Pancreas (tissue), 10 donors: ENCODE measurements around the gene SLC4A11. TPM values are rescaled to one million over a fixed set of nuclear protein-coding genes. Genes with fewer than 3 reads are reported as not detected.

ENCODE experiments used
- ATAC-seq, 4 donors: fragments of 200-7000 bp; cut with Tn5 transposase; one replicate each; pipeline versions ENCODE4 v1.8.0 to v1.9.1; 2020; ENCODE audit warnings: mild to moderate bottlenecking in 4 of 4, moderate library complexity in 4 of 4
- DNase-seq, 6 donors: peaks; one replicate each; pipeline ENCODE4 v3.0.0-alpha.2; 2020
- FAIRE-seq: peaks from 2 replicates; lab custom pipeline; 2012; peaks lifted over from hg19 to GRCh38; lab: Jason Lieb, UNC
- H3K27ac ChIP-seq, 4 donors: fragments of 200-600 bp; sonication (generic); 1 replicate in 3 of 4; 2 replicates in 1 of 4; pipeline versions ENCODE4 v1.5.0 to v1.8.0; 2020
- H3K27me3 ChIP-seq, 4 donors: fragments of 200-600 bp; one replicate each; pipeline ENCODE4 v1.8.0; 2021
- H3K36me3 ChIP-seq, 3 donors: fragments of 200-600 bp; sonication (generic) in 1 of 3; one replicate each; pipeline versions ENCODE4 v1.5.0 to v1.8.0; 2020 to 2021
- H3K4me1 ChIP-seq, 3 donors: fragments of 200-600 bp; one replicate each; pipeline ENCODE4 v1.8.0; 2021
- H3K4me3 ChIP-seq, 4 donors: fragments of 200-600 bp; sonication (generic) in 2 of 4; one replicate each; pipeline versions ENCODE4 v1.5.0 to v1.8.0; 2020 to 2021
- H3K9me3 ChIP-seq, 4 donors: fragments of 200-600 bp; one replicate each; pipeline ENCODE4 v1.8.0; 2021
- WGBS, 2 donors: extraction: QIAGEN DNeasy Blood & Tissue Kit; methylation state at CpG; one replicate each; pipeline ENCODE4 v1.1.7; 2013; 5-methylcytosine and 5-hydroxymethylcytosine counted together
- intact Hi-C, 3 donors: fragments of 100-400 bp; cut with DNase I; formaldehyde crosslinking; loops; one replicate each; pipeline versions ENCODE4 v1.11.1 to v1.14.2; 2022
- polyA plus RNA-seq, 2 donors: library from polyadenylated mRNA; stranded (reverse); fragments of 200-250 nt; gene quantifications; one replicate each; pipeline ENCODE4 v1.2.3, GENCODE V29; 2013
- total RNA-seq, 6 donors: library from RNA; stranded (reverse); fragmentation: NEBNext Ultra II Directional in 4 of 6; extraction: Animal tissue kit (Norgen Biotek cat#: 25700) in 4 of 6; gene quantifications; one replicate each; pipeline versions ENCODE4 v1.2.1 to v1.2.4, GENCODE V29; 2021 to 2023
- TF ChIP-seq, protein P1 (sequence below), 4 donors: fragments of 200-600 bp; sonication (generic) in 3 of 4; IDR thresholded peaks; one replicate each; pipeline versions ENCODE4 v1.5.0 to v1.8.0; 2021; ENCODE audit warnings: antibody characterized with exemption in 4 of 4
- donor health status: healthy with polysubstance abuse.
- donor health status: DM: no; HTN: no; CAD: no; lungs with moderate emphysema.
- donor health status: DM: no; HTN: no; CAD: no.
- donor health status: control.
- donor health status: control.
- donor health status: Bipolar disorder and iron deficiency.
- donor health status: DM: yes; HTN: yes; CAD: no.
- donor health status: DM: no; HTN: no; CAD: no.
- donor health status: DM: no; HTN: no; CAD: no.
- donor health status: DM: yes; HTN: yes; CAD: no.

Gene SLC4A11
- total and polyA plus RNA-seq, 8 donors, result 0.14 to 1.1 (median 0.58) TPM

DNA sequence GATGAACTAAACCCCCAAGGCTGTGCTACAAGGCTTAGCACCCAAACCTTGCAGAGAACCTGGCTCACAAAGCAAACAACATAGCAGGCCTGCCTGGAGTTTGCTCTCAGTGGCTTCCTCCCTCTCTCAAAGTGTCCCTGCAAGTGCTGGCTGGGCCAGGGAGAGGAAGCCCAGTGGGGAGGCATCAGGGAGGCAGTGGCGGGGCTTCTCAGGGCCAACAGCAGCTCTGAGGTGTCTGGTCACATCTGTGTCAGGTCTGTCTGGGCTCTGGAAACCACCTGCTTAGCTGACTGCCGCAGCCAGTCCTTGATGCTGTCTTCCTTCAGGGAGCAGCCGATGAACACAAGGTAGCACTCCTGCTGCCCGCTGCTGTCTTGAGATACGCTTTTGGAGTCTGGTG lies 16.7 kb upstream of the SLC4A11 start:
- H3K27me3 ChIP-seq, result no peaks in the 10 kb centered on the region
- H3K4me1 ChIP-seq, result no peaks in the 10 kb centered on the region
- H3K36me3 ChIP-seq, result peaks cover 0 to 13% (median 4%) of the 10 kb centered on the region in 3 donors
- no peak overlapping the region for H3K4me3 ChIP-seq
- 93% methylated on average over 5 of the region's 5 CpGs for WGBS, 2 donors
- FAIRE-seq (no peak), ATAC-seq (no peak), DNase-seq (no peak)
- no peaks in the 10 kb centered on the region for H3K9me3 ChIP-seq
- H3K27ac ChIP-seq, result no peak overlapping the region
- intact Hi-C loops, result no loop called here
- TF ChIP-seq, protein P1, sequence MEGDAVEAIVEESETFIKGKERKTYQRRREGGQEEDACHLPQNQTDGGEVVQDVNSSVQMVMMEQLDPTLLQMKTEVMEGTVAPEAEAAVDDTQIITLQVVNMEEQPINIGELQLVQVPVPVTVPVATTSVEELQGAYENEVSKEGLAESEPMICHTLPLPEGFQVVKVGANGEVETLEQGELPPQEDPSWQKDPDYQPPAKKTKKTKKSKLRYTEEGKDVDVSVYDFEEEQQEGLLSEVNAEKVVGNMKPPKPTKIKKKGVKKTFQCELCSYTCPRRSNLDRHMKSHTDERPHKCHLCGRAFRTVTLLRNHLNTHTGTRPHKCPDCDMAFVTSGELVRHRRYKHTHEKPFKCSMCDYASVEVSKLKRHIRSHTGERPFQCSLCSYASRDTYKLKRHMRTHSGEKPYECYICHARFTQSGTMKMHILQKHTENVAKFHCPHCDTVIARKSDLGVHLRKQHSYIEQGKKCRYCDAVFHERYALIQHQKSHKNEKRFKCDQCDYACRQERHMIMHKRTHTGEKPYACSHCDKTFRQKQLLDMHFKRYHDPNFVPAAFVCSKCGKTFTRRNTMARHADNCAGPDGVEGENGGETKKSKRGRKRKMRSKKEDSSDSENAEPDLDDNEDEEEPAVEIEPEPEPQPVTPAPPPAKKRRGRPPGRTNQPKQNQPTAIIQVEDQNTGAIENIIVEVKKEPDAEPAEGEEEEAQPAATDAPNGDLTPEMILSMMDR (IDR thresholded peaks at IDR 0.05), result no peak

DNA sequence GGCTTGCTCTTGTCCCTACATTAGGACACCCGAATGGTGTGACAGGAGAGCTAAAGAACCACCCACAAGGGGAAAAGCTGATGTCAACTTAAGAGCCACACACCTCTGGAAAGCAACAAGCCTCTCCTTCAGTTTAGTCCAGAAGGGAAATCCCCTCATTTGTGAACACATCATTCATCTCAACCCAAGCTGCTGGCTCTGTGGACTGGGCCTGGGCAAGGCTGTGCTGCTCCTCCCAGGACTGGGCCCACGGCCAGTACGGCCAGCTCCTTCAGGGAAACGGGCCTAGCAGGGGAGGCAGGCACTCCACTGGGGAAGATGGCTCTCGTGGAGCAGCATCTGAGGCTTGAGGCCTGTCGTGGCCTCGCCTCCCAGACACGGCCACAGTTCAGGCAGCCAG lies 12.8 kb upstream of the SLC4A11 start:
- H3K27me3 ChIP-seq, result no peaks in the 10 kb centered on the region
- ATAC-seq (peak in 3 of 4 donors; percentile 23 to 65 (median 40)), DNase-seq (no peak), FAIRE-seq (no peak)
- intact Hi-C loops, result no loop called here
- H3K4me3 ChIP-seq, result no peak overlapping the region
- no peaks in the 10 kb centered on the region for H3K9me3 ChIP-seq
- peaks cover 0 to 13% (median 4%) of the 10 kb centered on the region in 3 donors for H3K36me3 ChIP-seq
- H3K4me1 ChIP-seq, result no peaks in the 10 kb centered on the region
- TF ChIP-seq, protein P1 (IDR thresholded peaks at IDR 0.05), result no peak
- no peak overlapping the region for H3K27ac ChIP-seq
- WGBS, 2 donors, result 64 to 72% methylated on average over 8 of the region's 8 CpGs

DNA sequence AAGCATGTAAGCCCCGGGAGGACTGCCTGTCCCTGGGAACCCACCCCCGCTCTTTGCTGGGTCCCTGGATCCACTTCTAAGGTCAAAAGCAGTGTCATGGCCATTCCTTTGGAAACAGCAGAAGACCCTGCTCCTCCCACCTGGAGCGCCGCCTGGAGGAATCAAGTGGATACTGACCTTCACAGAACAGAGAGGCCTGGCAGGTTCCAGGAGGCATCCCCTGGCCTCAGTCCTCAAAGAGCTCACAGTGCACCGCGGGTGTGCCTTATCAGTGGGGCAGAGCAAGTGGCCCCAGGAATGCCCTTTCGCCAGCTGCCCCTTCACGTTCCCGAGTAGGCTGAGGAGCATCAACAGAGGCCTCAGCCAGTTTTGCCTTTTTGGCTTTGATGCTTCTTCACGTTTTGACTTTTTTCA lies 11.1 kb upstream of the SLC4A11 start:
- TF ChIP-seq, protein P1 (IDR thresholded peaks at IDR 0.05), result no peak
- no peak overlapping the region for H3K4me3 ChIP-seq
- H3K9me3 ChIP-seq, result no peaks in the 10 kb centered on the region
- DNase-seq (no peak), FAIRE-seq (no peak), ATAC-seq (peak in 1 of 4 donors; percentile 38)
- H3K27me3 ChIP-seq, result no peaks in the 10 kb centered on the region
- H3K4me1 ChIP-seq, result no peaks in the 10 kb centered on the region
- intact Hi-C loops, result no loop called here
- H3K27ac ChIP-seq, result no peak overlapping the region
- H3K36me3 ChIP-seq, result peaks cover 0 to 2% (median 0%) of the 10 kb centered on the region in 3 donors
- WGBS, 2 donors, result 51 to 56% methylated on average over 10 of the region's 10 CpGs

DNA sequence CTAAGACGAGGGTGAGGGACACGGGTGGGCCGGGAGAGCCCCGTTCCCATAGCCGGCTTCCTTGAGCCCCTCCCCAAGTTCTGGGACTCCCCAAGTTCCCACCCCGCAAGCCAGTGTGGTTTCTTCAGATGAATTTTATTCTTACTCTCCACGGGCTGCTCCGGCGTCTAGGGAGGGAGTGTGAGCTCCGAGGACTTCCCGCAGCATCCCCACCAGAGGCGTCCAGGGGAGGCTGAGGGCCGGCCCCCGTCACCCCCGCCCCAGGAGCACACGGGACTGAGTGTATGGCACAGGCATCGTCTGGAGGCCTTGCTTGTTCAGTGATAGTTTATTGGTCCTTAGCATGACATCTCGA lies 10.0 kb upstream of the SLC4A11 start:
- Histone ChIP-seq H3K27ac (no peak overlapping the region), H3K9me3 (no peaks in the 10 kb centered on the region), H3K27me3 (no peaks in the 10 kb centered on the region), H3K4me1 (no peaks in the 10 kb centered on the region), H3K4me3 (no peak overlapping the region), H3K36me3 (no peaks in the 10 kb centered on the region)
- no peak for FAIRE-seq
- no peak for DNase-seq
- TF ChIP-seq, protein P1 (IDR thresholded peaks at IDR 0.05), result no peak
- intact Hi-C loops, result no loop called here
- WGBS, 2 donors, result 33 to 42% methylated on average over 18 of the region's 18 CpGs
- ATAC-seq, result peak in 3 of 4 donors; percentile 11 to 14 (median 14)

DNA sequence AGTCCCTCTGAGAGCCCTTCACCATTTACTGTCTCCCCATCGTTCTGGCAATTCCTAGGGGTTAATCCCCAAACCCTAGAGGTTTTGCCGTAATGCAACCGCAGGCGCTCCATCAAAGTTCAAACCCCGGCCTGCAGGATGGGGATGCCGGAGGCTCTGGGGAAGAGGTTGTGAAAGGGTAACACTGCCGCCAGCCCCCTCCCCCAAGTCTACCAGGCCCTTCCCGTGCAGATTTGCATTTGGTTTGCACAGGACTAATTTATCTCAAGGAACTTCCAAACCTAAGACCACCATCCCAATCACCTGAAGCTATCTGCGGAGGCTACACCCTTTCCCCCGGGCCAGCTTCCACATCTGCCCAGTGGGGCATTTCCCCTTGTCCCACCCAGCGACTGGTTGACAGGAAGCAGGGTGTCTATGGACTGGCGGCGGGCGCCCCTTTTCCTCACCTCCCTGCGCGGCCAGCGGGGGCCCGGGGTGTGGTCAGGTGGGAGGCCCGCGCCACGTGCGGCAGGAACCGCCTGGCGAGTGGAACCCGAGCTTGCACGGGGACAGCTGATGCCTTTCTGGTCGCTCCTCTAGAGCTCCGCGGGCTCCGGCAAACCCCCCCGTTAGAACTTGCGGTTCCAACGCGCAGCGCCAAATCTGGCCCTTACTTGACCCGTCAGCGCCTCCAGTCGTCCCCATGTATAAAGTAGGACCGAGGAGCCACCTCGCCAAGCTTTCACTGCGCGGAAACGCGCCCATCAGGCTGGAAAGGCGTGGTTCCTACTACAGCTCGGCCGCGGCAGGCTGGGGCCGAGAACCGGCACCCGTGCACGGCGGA lies 9.4 kb upstream of the SLC4A11 start:
- intact Hi-C loops, result no loop called here
- FAIRE-seq (no peak), ATAC-seq (peak; percentile 28 to 69 (median 64)), DNase-seq (peak in 1 of 6 donors; percentile 67)
- Histone ChIP-seq H3K4me3 (no peak overlapping the region), H3K27ac (no peak overlapping the region), H3K9me3 (no peaks in the 10 kb centered on the region), H3K27me3 (no peaks in the 10 kb centered on the region), H3K4me1 (no peaks in the 10 kb centered on the region), H3K36me3 (no peaks in the 10 kb centered on the region)
- TF ChIP-seq, protein P1 (IDR thresholded peaks at IDR 0.05), result no peak
- 29 to 36% methylated on average over 53 of the region's 53 CpGs for WGBS, 2 donors
